GM11168 (cell line): Measurements from ENCODE around the gene PCDHB1.

Experiments used
- in situ Hi-C: fragments of 300-500 bp; cut with MboI; formaldehyde crosslinking; loops from one replicate; pipeline ENCODE4 v1.12.0; 2022; ENCODE audit warnings: low sequenced_read_pairs; ENCODE audit not compliant: unreplicated experiment

PCDHB1 gene

GRCh38 chr5:141050622-141051520 lies at the start of gene PCDHB1:
TSS of gene PCDHB1 (plus strand) at chr5:141051374. CDS start at chr5:141051471, 97 bp downstream.
- in situ Hi-C loops, result no loop called here

GRCh38 chr5:141001446-141001843 lies 49.7 kb upstream of the PCDHB1 start:
- in situ Hi-C loops, result no loop called here

- in situ Hi-C loops, result no loop called here
Measured at GRCh38 chr5:141001844-141002604, 49.1 kb upstream of the PCDHB1 start.

- in situ Hi-C loops, result no loop called here
Measured at GRCh38 chr5:141002605-141002965, 48.6 kb upstream of the PCDHB1 start.

- in situ Hi-C loops, result no loop called here
Measured at GRCh38 chr5:141003031-141003430, 48.1 kb upstream of the PCDHB1 start.

- in situ Hi-C loops, result no loop called here
Measured at GRCh38 chr5:141003791-141004611, 47.2 kb upstream of the PCDHB1 start.

GRCh38 chr5:141007791-141008190 lies 43.4 kb upstream of the PCDHB1 start:
- in situ Hi-C loops, result no loop called here

GRCh38 chr5:141010047-141010793 lies 41.0 kb upstream of the PCDHB1 start:
- in situ Hi-C loops, result no loop called here

- in situ Hi-C loops, result no loop called here
Measured at GRCh38 chr5:141017943-141018342, 33.2 kb upstream of the PCDHB1 start.

- in situ Hi-C loops, result no loop called here
Measured at GRCh38 chr5:141022384-141022783, 28.8 kb upstream of the PCDHB1 start.

- in situ Hi-C loops, result no loop called here
Measured at GRCh38 chr5:141031006-141031405, 20.2 kb upstream of the PCDHB1 start.

GRCh38 chr5:141032626-141033025 lies 18.5 kb upstream of the PCDHB1 start:
- in situ Hi-C loops, result no loop called here

- in situ Hi-C loops, result no loop called here
Measured at GRCh38 chr5:141039061-141039460, 12.1 kb upstream of the PCDHB1 start.

- in situ Hi-C loops, result no loop called here
Measured at GRCh38 chr5:141039517-141039916, 11.7 kb upstream of the PCDHB1 start.

- in situ Hi-C loops, result no loop called here
Measured at GRCh38 chr5:141040093-141040770, 10.9 kb upstream of the PCDHB1 start.

- in situ Hi-C loops, result no loop called here
Measured at GRCh38 chr5:141040771-141041426, 10.3 kb upstream of the PCDHB1 start.

GRCh38 chr5:141041427-141041785 lies 9.8 kb upstream of the PCDHB1 start:
- in situ Hi-C loops, result no loop called here

GRCh38 chr5:141042555-141042954 lies 8.6 kb upstream of the PCDHB1 start:
- in situ Hi-C loops, result no loop called here

GRCh38 chr5:141051521-141051866 lies 320 bp downstream of the PCDHB1 start:
- in situ Hi-C loops, result no loop called here
